Fibroblast of lung (primary cell): Measurements from ENCODE around the gene TIGD1.

Experiments
- EZH2 ChIP-seq: IDR thresholded peaks from 2 replicates; pipeline ENCODE4 v1.5.1; 2012; ENCODE audit warnings: low read length, control low read depth, mild to moderate bottlenecking; ENCODE audit errors: missing control alignments
- TF ChIP-seq, protein P1 (sequence below), 2 donors: IDR thresholded peaks in 1 of 2; conservative IDR thresholded peaks in 1 of 2; 1 replicate in 1 of 2; 2 replicates in 1 of 2; pipeline ENCODE4 v1.5.1; 2011 to 2012; ENCODE audit warnings: low read length in 2 of 2, control low read depth in 1 of 2, inconsistent platforms in 1 of 2, low read depth in 1 of 2, mild to moderate bottlenecking in 1 of 2

DNA sequence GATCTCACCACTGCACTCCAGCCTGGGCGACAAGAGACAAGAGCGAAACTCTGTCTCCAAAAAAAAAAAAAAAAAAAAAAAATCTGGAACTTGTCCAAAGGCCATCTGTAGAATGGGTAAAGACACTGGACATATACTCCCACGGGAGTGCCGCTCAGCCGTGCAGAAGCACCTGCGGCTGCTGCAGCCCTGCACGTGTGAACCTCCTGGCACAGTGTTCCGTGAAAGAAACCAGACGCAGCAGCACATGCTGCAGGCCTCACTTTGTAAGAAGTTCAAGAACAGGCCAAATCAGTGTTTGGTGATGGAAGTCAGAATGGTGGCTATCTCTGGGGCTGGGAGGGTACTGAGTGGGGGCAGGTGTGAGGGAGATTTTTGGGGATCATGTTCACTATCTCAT is 17.9 kb downstream of the TIGD1 start:
- TF ChIP-seq, protein P1, sequence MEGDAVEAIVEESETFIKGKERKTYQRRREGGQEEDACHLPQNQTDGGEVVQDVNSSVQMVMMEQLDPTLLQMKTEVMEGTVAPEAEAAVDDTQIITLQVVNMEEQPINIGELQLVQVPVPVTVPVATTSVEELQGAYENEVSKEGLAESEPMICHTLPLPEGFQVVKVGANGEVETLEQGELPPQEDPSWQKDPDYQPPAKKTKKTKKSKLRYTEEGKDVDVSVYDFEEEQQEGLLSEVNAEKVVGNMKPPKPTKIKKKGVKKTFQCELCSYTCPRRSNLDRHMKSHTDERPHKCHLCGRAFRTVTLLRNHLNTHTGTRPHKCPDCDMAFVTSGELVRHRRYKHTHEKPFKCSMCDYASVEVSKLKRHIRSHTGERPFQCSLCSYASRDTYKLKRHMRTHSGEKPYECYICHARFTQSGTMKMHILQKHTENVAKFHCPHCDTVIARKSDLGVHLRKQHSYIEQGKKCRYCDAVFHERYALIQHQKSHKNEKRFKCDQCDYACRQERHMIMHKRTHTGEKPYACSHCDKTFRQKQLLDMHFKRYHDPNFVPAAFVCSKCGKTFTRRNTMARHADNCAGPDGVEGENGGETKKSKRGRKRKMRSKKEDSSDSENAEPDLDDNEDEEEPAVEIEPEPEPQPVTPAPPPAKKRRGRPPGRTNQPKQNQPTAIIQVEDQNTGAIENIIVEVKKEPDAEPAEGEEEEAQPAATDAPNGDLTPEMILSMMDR (conservative IDR thresholded peaks at IDR 0.05 in 1 of 2, IDR thresholded peaks at IDR 0.05 in 1 of 2; ENCODE audit: low read depth in 1 of 2, low read length in 2 of 2): no peak
- TF ChIP-seq EZH2: no peak
